GM12878 (cell line): ENCODE results near the gene TRIOBP. TPM values are rescaled to one million over a fixed set of nuclear protein-coding genes. Genes with fewer than 3 reads are reported as not detected.
A peak's percentile ranks its signal among the peaks of the same experiment; 100 is the strongest.

Source experiments
- ATAC-seq: fragments of 200-7000 bp; cut with Tn5 transposase; 3 replicates; pipeline ENCODE4 v1.9.1; 2020; ENCODE audit warnings: mild to moderate bottlenecking, moderate library complexity
- BruUV-seq: library from RNA; stranded (reverse); fragments of 400-500 nt; replicated peaks from 2 replicates; lab custom pipeline; 2021; lab: Mats Ljungman, UMichigan
- CTCF ChIA-PET: fragments of 300-600 bp; sonication (Branson Sonifier 250); formaldehyde crosslinking; extraction: SDS; loops from one replicate; lab custom pipeline; 2021; ENCODE audit warnings: inconsistent platforms; lab: Yijun Ruan, JAX
- POLR2A ChIA-PET: fragments of 350-600 bp; formaldehyde crosslinking; extraction: SDS; loops from one replicate; lab custom pipeline; 2021; ENCODE audit warnings: inconsistent platforms; lab: Charles Lee
- RAD21 ChIA-PET: fragments of 300-600 bp; sonication (Branson Sonifier 250); formaldehyde crosslinking; loops from one replicate; lab custom pipeline; 2023; ENCODE audit warnings: antibody characterized with exemption; ENCODE audit not compliant: unreplicated experiment; lab: Charles Lee
- SMC1A ChIA-PET: fragments of 300-600 bp; sonication (Branson Sonifier 250); formaldehyde crosslinking; loops from one replicate; lab custom pipeline; 2023; ENCODE audit not compliant: unreplicated experiment, uncharacterized antibody; lab: Charles Lee
- DNase-seq: peaks from one replicate; pipeline ENCODE4 v3.0.0-alpha.2; 2011; ENCODE audit warnings: low read depth, low spot score
- FAIRE-seq: peaks from 3 replicates; lab custom pipeline; 2011; peaks lifted over from hg19 to GRCh38; lab: Jason Lieb, UNC
- H2AFZ ChIP-seq: 2 replicates; pipeline ENCODE4 v1.6.0; 2011; ENCODE audit warnings: low read depth, low read length, control low read depth; ENCODE audit not compliant: control insufficient read depth
- H3K27ac ChIP-seq: 2 replicates; pipeline ENCODE4 v1.5.1; 2011; ENCODE audit warnings: control low read depth; ENCODE audit not compliant: control insufficient read depth, insufficient read depth
- H3K27me3 ChIP-seq, 2 experiments: replicated peaks in 1 of 2; 2 replicates each; pipeline versions ENCODE4 v1.6.0 to v1.6.1; 2011; ENCODE audit warnings: low read length in 1 of 2; ENCODE audit not compliant: control insufficient read depth in 2 of 2, insufficient read depth in 2 of 2
- H3K36me3 ChIP-seq, 2 experiments: 2 replicates each; pipeline ENCODE4 v1.5.1; 2011; ENCODE audit warnings: low read length in 1 of 2; ENCODE audit not compliant: control insufficient read depth in 2 of 2, insufficient read depth in 2 of 2
- H3K4me1 ChIP-seq: 2 replicates; pipeline ENCODE4 v1.6.1; 2011; ENCODE audit warnings: mild to moderate bottlenecking, low read length, moderate library complexity, mixed read lengths; ENCODE audit not compliant: control insufficient read depth, insufficient read depth
- H3K4me2 ChIP-seq: 2 replicates; pipeline ENCODE4 v1.6.0; 2011; ENCODE audit warnings: control low read depth; ENCODE audit not compliant: control insufficient read depth, insufficient read depth
- H3K4me3 ChIP-seq: fragments of 200-600 bp; sonication (generic); 2 replicates; pipeline ENCODE4 v1.5.1; 2016
- H3K79me2 ChIP-seq: 2 replicates; pipeline ENCODE4 v1.6.0; 2011; ENCODE audit warnings: low read length; ENCODE audit not compliant: control insufficient read depth, insufficient read depth
- H3K9ac ChIP-seq: 2 replicates; pipeline ENCODE4 v1.8.0; 2011; ENCODE audit warnings: low read length, control low read depth, mixed read lengths; ENCODE audit not compliant: control insufficient read depth, insufficient read depth
- H3K9me3 ChIP-seq: replicated peaks from 3 replicates; pipeline ENCODE4 v1.5.1; 2011; ENCODE audit warnings: mild to moderate bottlenecking, low read length; ENCODE audit not compliant: control insufficient read depth, insufficient read depth
- H4K20me1 ChIP-seq: 2 replicates; pipeline ENCODE4 v1.6.0; 2011; ENCODE audit not compliant: control insufficient read depth, insufficient read depth
- CBFB ChIP-seq: IDR thresholded peaks from 2 replicates; pipeline ENCODE4 v1.6.1; 2016; ENCODE audit warnings: antibody characterized with exemption, low read depth
- CHD4 ChIP-seq: fragments of 200-600 bp; sonication (generic); IDR thresholded peaks from 2 replicates; pipeline ENCODE4 v1.6.1; 2016; ENCODE audit warnings: mild to moderate bottlenecking
- IKZF2 ChIP-seq, 2 experiments: fragments of 450-650 bp; IDR thresholded peaks; 2 replicates each; pipeline ENCODE4 v1.6.1; 2017; ENCODE audit warnings: mild to moderate bottlenecking in 2 of 2, moderate library complexity in 2 of 2
- NBN ChIP-seq: fragments of 450-650 bp; IDR thresholded peaks from 2 replicates; pipeline ENCODE4 v1.6.1; 2016
- NR2F1 ChIP-seq: fragments of 450-650 bp; conservative IDR thresholded peaks from 2 replicates; pipeline ENCODE4 v1.6.1; 2017; ENCODE audit warnings: mild to moderate bottlenecking
- RUNX3 ChIP-seq: IDR thresholded peaks from 2 replicates; pipeline ENCODE4 v1.6.1; 2012; ENCODE audit warnings: low read length, inconsistent platforms
- ZNF217 ChIP-seq: fragments of 450-650 bp; IDR thresholded peaks from 2 replicates; pipeline ENCODE4 v1.6.1; 2017; ENCODE audit warnings: antibody characterized with exemption, mild to moderate bottlenecking
- WGBS: methylation state at CpG from one replicate; pipeline ENCODE4 v1.1.6; 2016; ENCODE audit warnings: low lambda C conversion rate; ENCODE audit not compliant: insufficient replicate concordance, insufficient coverage; ENCODE audit errors: missing lambda C conversion rate; 5-methylcytosine and 5-hydroxymethylcytosine counted together
- in situ Hi-C: fragments of 300-500 bp; cut with MboI; formaldehyde crosslinking; loops from 9 replicates; pipeline ENCODE4 v1.14.3; 2018; ENCODE audit warnings: mixed read lengths
- intact Hi-C: fragments of 100-400 bp; cut with micrococcal nuclease; formaldehyde crosslinking; loops from one replicate; pipeline ENCODE4 v1.14.2; 2022; ENCODE audit not compliant: unreplicated experiment
- polyA plus RNA-seq, 11 experiments: library from polyadenylated mRNA; depleted of rRNA in 4 of 11; unstranded in 6 of 11; stranded (reverse) in 5 of 11; fragments of >200 nt; fragmentation: Nextera tagmentation in 4 of 11; fragmentation: Illumina TruSeq in 1 of 11; extraction: Ambion mirVana in 4 of 11; extraction: Trizol in 1 of 11; gene quantifications; 1 replicate in 1 of 11; 2 replicates in 10 of 11; pipeline versions ENCODE4 v1.2.1 to v1.2.3, GENCODE V29; 2011 to 2016; ENCODE audit warnings: inconsistent platforms in 2 of 11, missing spikeins in 2 of 11, low read depth in 1 of 11
- total RNA-seq, 4 experiments: library from RNA; depleted of rRNA in 3 of 4; stranded (reverse); fragments of >200 nt in 3 of 4; fragmentation: Illumina TruSeq in 1 of 4; extraction: Trizol in 1 of 4; gene quantifications; 2 replicates each; pipeline versions ENCODE4 v1.2.1 to v1.2.3, GENCODE V29; 2013 to 2021
- TF ChIP-seq, protein P1 (sequence below): fragments of 450-650 bp; IDR thresholded peaks from 2 replicates; pipeline ENCODE4 v1.6.1; 2017; ENCODE audit warnings: low read depth, mild to moderate bottlenecking, moderate library complexity
- TF ChIP-seq, protein P2 (sequence below): IDR thresholded peaks from 2 replicates; pipeline ENCODE4 v1.6.1; 2011; ENCODE audit warnings: low read depth, mild to moderate bottlenecking, low read length, moderate library complexity, borderline replicate concordance; ENCODE audit errors: extremely low read depth
- TF ChIP-seq, protein P3 (sequence below): fragments of 450-650 bp; IDR thresholded peaks from 2 replicates; pipeline ENCODE4 v1.6.1; 2017; ENCODE audit warnings: mild to moderate bottlenecking, moderate library complexity

TRIOBP gene
- total and polyA plus RNA-seq, 10 of the 15 experiments (the other 5 are each of a cell fraction or from before 2014, with no cell fraction given), result 0.21 to 23.6 (median 11.9) TPM

DNA sequence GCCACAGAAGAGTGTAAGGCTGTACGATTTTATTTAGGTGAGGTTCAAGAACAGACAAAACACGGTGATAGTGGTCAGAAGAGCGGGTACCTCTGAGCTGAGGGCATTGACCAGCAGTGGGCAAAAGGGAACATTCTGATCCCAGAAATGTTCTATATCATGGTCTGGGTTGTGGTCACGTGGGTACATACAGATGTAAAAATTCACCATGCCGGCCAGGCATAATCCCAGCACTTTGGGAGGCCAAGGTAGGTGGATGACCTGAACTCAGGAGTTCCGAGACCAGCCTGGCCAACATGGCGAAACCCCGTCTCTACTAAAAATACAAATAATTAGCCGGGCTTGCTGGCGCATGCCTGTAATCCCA is 79.8 kb downstream of the TRIOBP start:
- CTCF ChIA-PET, result interaction anchor here (1.4 kb wide), 1 partner anchor 8 kb away, joined by 4 read pairs; no protein-coding TSS in a partner anchor

DNA sequence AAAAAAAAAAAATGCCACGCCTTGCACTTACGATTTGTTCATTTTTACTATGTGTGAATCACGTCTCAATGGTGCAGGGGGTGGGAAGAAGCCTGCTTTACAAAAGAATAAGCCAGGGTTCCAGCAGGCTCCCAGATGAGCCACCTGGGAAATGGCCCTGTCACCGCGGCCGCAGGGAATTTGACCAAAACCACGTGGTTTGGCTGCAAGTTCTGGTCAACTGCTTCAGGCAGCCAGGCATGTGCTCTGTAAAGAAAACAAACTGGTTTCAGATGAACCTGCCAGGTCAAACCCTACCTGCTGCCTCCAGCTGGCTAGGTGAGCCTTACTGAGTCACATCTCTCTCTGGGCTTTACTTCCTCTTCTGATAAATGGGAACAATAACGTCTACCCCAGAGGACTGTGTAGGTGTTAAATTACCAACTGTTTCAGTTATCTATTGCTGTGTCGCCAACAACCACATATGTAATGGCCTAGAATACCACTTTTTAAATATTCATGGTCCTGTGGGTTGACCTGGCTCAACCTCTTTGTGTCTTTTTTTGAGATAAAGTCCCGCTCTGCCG is 80.4 kb downstream of the TRIOBP start:
- FAIRE-seq, result peak; percentile 89
- no peaks in the 10 kb centered on the region for H3K79me2 ChIP-seq
- peaks cover 17% of the 10 kb centered on the region for H3K4me1 ChIP-seq
- RAD21 ChIA-PET, result interaction anchor here (0.7 to 0.9 kb wide), 2 partner anchors 30 to 169 kb away, joined by 3 read pairs; partner anchors contain the start of gene GCAT
- no peak overlapping the region for H3K27ac ChIP-seq
- intact Hi-C loops (no loop called here), in situ Hi-C loops (no loop called here)
- CTCF ChIA-PET, result interaction anchor here (1.4 kb wide), 1 partner anchor 9 kb away, joined by 4 read pairs; no protein-coding TSS in a partner anchor
- H3K4me3 ChIP-seq, result no peak overlapping the region
- POLR2A ChIA-PET, result interaction anchor here (0.7 to 1.0 kb wide), 4 partner anchors 11 to 149 kb away, joined by 3 to 5 read pairs (median 4); partner anchors contain the start of genes GCAT and PDXP
- no peaks in the 10 kb centered on the region; a peak in 1 of 4 replicates for H3K36me3 ChIP-seq
- SMC1A ChIA-PET, result interaction anchor here (0.9 kb wide), 1 partner anchor 10 kb away, joined by 3 read pairs; no protein-coding TSS in a partner anchor
- ATAC-seq, result peak; percentile 96
- H2AFZ ChIP-seq, result no peak overlapping the region
- H4K20me1 ChIP-seq, result no peaks in the 10 kb centered on the region; the same call in 1 of the 2 replicates
- peak overlapping the region; percentile 4; the same call in 1 of the 2 replicates for H3K4me2 ChIP-seq
- no TSS peak for BruUV-seq
- WGBS, result 6% methylated on average over 11 of the region's 11 CpGs
- H3K9ac ChIP-seq, result no peak overlapping the region
- no peaks in the 10 kb centered on the region for H3K27me3 ChIP-seq
- DNase-seq, result peak; percentile 74
- H3K9me3 ChIP-seq, result no peaks in the 10 kb centered on the region; the same call in 2 of the 3 replicates
- TF ChIP-seq NBN (peak; percentile 60; the same call in 1 of the 2 replicates), NR2F1 (peak; percentile 96), CBFB (peak; percentile 50), ZNF217 (peak; percentile 77), RUNX3 (peak; percentile 48), IKZF2 (IDR thresholded peaks at IDR 0.05) (peak; percentile 71; a peak in 3 of 4 replicates)
- TF ChIP-seq, protein P1, sequence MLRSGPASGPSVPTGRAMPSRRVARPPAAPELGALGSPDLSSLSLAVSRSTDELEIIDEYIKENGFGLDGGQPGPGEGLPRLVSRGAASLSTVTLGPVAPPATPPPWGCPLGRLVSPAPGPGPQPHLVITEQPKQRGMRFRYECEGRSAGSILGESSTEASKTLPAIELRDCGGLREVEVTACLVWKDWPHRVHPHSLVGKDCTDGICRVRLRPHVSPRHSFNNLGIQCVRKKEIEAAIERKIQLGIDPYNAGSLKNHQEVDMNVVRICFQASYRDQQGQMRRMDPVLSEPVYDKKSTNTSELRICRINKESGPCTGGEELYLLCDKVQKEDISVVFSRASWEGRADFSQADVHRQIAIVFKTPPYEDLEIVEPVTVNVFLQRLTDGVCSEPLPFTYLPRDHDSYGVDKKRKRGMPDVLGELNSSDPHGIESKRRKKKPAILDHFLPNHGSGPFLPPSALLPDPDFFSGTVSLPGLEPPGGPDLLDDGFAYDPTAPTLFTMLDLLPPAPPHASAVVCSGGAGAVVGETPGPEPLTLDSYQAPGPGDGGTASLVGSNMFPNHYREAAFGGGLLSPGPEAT, result peak; percentile 50; the same call in 1 of the 2 replicates
- TF ChIP-seq, protein P2, sequence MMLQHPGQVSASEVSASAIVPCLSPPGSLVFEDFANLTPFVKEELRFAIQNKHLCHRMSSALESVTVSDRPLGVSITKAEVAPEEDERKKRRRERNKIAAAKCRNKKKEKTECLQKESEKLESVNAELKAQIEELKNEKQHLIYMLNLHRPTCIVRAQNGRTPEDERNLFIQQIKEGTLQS, result 0 out of 2 replicates have a peak, but pooled peaks have one; percentile 6
- TF ChIP-seq, protein P3, sequence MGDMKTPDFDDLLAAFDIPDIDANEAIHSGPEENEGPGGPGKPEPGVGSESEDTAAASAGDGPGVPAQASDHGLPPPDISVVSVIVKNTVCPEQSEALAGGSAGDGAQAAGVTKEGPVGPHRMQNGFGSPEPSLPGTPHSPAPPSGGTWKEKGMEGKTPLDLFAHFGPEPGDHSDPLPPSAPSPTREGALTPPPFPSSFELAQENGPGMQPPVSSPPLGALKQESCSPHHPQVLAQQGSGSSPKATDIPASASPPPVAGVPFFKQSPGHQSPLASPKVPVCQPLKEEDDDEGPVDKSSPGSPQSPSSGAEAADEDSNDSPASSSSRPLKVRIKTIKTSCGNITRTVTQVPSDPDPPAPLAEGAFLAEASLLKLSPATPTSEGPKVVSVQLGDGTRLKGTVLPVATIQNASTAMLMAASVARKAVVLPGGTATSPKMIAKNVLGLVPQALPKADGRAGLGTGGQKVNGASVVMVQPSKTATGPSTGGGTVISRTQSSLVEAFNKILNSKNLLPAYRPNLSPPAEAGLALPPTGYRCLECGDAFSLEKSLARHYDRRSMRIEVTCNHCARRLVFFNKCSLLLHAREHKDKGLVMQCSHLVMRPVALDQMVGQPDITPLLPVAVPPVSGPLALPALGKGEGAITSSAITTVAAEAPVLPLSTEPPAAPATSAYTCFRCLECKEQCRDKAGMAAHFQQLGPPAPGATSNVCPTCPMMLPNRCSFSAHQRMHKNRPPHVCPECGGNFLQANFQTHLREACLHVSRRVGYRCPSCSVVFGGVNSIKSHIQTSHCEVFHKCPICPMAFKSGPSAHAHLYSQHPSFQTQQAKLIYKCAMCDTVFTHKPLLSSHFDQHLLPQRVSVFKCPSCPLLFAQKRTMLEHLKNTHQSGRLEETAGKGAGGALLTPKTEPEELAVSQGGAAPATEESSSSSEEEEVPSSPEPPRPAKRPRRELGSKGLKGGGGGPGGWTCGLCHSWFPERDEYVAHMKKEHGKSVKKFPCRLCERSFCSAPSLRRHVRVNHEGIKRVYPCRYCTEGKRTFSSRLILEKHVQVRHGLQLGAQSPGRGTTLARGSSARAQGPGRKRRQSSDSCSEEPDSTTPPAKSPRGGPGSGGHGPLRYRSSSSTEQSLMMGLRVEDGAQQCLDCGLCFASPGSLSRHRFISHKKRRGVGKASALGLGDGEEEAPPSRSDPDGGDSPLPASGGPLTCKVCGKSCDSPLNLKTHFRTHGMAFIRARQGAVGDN, result no peak

More for the DNA sequence above, 79.8 kb downstream of the TRIOBP start:
- SMC1A ChIA-PET, result no interaction called here
- H3K4me3 ChIP-seq, result no peak overlapping the region
- intact Hi-C loops, result no loop called here
- DNase-seq (no peak), FAIRE-seq (no peak), ATAC-seq (no peak)
- H3K36me3 ChIP-seq, result no peaks in the 10 kb centered on the region; a peak in 1 of 4 replicates
- H3K4me1 ChIP-seq, result peaks cover 17% of the 10 kb centered on the region
- no TSS peak for BruUV-seq
- no peak overlapping the region for H3K9ac ChIP-seq
- no peak overlapping the region for H3K4me2 ChIP-seq
- H3K9me3 ChIP-seq, result no peaks in the 10 kb centered on the region; the same call in 2 of the 3 replicates
- WGBS, result 60% methylated on average over 9 of the region's 10 CpGs
- H3K27me3 ChIP-seq, result no peaks in the 10 kb centered on the region
- in situ Hi-C loops, result no loop called here
- no peak for TF ChIP-seq CHD4
- POLR2A ChIA-PET, result interaction anchor here (0.7 to 1.0 kb wide), 2 partner anchors 119 to 148 kb away, joined by 4 to 5 read pairs; partner anchors contain the start of gene PDXP
- RAD21 ChIA-PET, result interaction anchor here (1.4 kb wide), 1 partner anchor 9 kb away, joined by 3 read pairs; no protein-coding TSS in a partner anchor
- H3K27ac ChIP-seq, result no peak overlapping the region
- H4K20me1 ChIP-seq, result no peaks in the 10 kb centered on the region; the same call in 1 of the 2 replicates
- H2AFZ ChIP-seq, result no peak overlapping the region
- no peaks in the 10 kb centered on the region for H3K79me2 ChIP-seq
